HCT116 (cell line): ENCODE results near the gene PDRG1. TPM values are rescaled to one million over a fixed set of nuclear protein-coding genes. Genes with fewer than 3 reads are reported as not detected.
"Not testable (repeated sequence)": the region's sequence is repeated elsewhere in the genome, so short reads cannot be mapped to it uniquely, and the experiment has no call there.

Source experiments
- ATAC-seq: fragments of 200-7000 bp; cut with Tn5 transposase; 2 replicates; pipeline ENCODE4 v1.9.1; 2020; ENCODE audit warnings: mild to moderate bottlenecking, moderate library complexity
- BruUV-seq: library from RNA; stranded (reverse); fragments of 400-500 nt; replicated peaks from 2 replicates; lab custom pipeline; 2021; lab: Mats Ljungman, UMichigan
- CTCF ChIA-PET: fragments of 300-600 bp; sonication (Branson Sonifier 250); formaldehyde crosslinking; loops from one replicate; lab custom pipeline; 2021; ENCODE audit warnings: antibody characterized with exemption; lab: Charles Lee
- POLR2A ChIA-PET: fragments of 300-600, 350-600 bp; sonication (Branson Sonifier 250); formaldehyde crosslinking; loops from one replicate; lab custom pipeline; 2021; ENCODE audit warnings: antibody characterized with exemption; lab: Charles Lee
- RAD21 ChIA-PET, 2 experiments: fragments of 300-600 bp; sonication (Branson Sonifier 250); formaldehyde crosslinking; loops; one replicate each; lab custom pipeline; 2023; ENCODE audit warnings: low total read pairs in 2 of 2; ENCODE audit not compliant: uncharacterized antibody in 2 of 2, unreplicated experiment in 2 of 2, low non-redundant PET in 1 of 2; lab: Charles Lee
- DNase-seq: peaks from one replicate; pipeline ENCODE4 v3.0.0-alpha.2; 2010; ENCODE audit warnings: low read depth, low spot score
- H2AFZ ChIP-seq: fragments of 200-600 bp; shearing (Covaris generic), sonication (generic); 2 replicates; pipeline ENCODE4 v1.6.1; 2017; ENCODE audit warnings: low read depth, mixed run types, mixed read lengths, antibody characterized with exemption, low read length; ENCODE audit not compliant: poor library complexity, severe bottlenecking
- H3K27ac ChIP-seq: 2 replicates; pipeline ENCODE4 v1.5.1; 2012; ENCODE audit warnings: low read depth, low read length
- H3K27me3 ChIP-seq: fragments of 200-600 bp; sonication (generic); 2 replicates; pipeline ENCODE4 v1.6.1; 2016; ENCODE audit warnings: mixed run types, low read length, mixed read lengths; ENCODE audit not compliant: insufficient read depth
- H3K36me3 ChIP-seq, 2 experiments: fragments of 200-500 bp in 1 of 2; fragments of 200-600 bp in 1 of 2; sonication (Bioruptor generic) in 1 of 2; sonication (generic) in 1 of 2; 2 replicates each; pipeline versions ENCODE4 v1.5.1 to v1.6.1; 2014 to 2016; ENCODE audit warnings: low read length in 2 of 2, inconsistent platforms in 1 of 2, mixed read lengths in 1 of 2, mixed run types in 1 of 2; ENCODE audit not compliant: insufficient read depth in 2 of 2, control insufficient read depth in 1 of 2
- H3K4me1 ChIP-seq, 2 experiments: fragments of 200-600 bp in 1 of 2; sonication (generic) in 1 of 2; 2 replicates each; pipeline versions ENCODE4 v1.5.1 to v1.6.1; 2012 to 2017; ENCODE audit warnings: low read length in 2 of 2, inconsistent platforms in 1 of 2, mild to moderate bottlenecking in 1 of 2, mixed read lengths in 1 of 2, mixed run types in 1 of 2, moderate library complexity in 1 of 2; ENCODE audit not compliant: insufficient read depth in 2 of 2, control insufficient read depth in 1 of 2
- H3K4me2 ChIP-seq: fragments of 200-600 bp; sonication (generic); 2 replicates; pipeline ENCODE4 v1.6.1; 2017; ENCODE audit warnings: mixed run types, low read length, mixed read lengths
- H3K4me3 ChIP-seq, 2 experiments: fragments of 200-600 bp in 1 of 2; sonication (generic) in 1 of 2; replicated peaks in 1 of 2; 2 replicates each; pipeline ENCODE4 v1.5.1; 2011 to 2016; ENCODE audit warnings: low read length in 2 of 2, control low read depth in 1 of 2, low read depth in 1 of 2, mild to moderate bottlenecking in 1 of 2, mixed read lengths in 1 of 2, mixed run types in 1 of 2
- H3K79me2 ChIP-seq: fragments of 200-600 bp; sonication (generic); 2 replicates; pipeline ENCODE4 v1.6.1; 2017; ENCODE audit warnings: mild to moderate bottlenecking, mixed run types, low read length, moderate library complexity, mixed read lengths; ENCODE audit not compliant: insufficient read depth
- H3K9ac ChIP-seq: fragments of 200-600 bp; sonication (generic); 2 replicates; pipeline ENCODE4 v1.6.1; 2016; ENCODE audit warnings: low read length, mixed read lengths
- H3K9me2 ChIP-seq: fragments of 200-600 bp; sonication (generic), shearing (Covaris generic); 2 replicates; pipeline ENCODE4 v1.6.1; 2017; ENCODE audit warnings: mixed run types, mild to moderate bottlenecking, moderate library complexity; ENCODE audit not compliant: insufficient read depth
- H3K9me3 ChIP-seq, 2 experiments: fragments of 200-500 bp in 1 of 2; fragments of 200-600 bp in 1 of 2; sonication (Bioruptor generic) in 1 of 2; sonication (generic) in 1 of 2; 2 replicates each; pipeline ENCODE4 v1.6.1; 2014 to 2017; ENCODE audit warnings: low read length in 2 of 2, mixed read lengths in 2 of 2, inconsistent platforms in 1 of 2, low read depth in 1 of 2, mild to moderate bottlenecking in 1 of 2, mixed run types in 1 of 2, moderate library complexity in 1 of 2; ENCODE audit not compliant: control insufficient read depth in 1 of 2, insufficient read depth in 1 of 2
- H4K20me1 ChIP-seq: fragments of 200-600 bp; sonication (generic), shearing (Covaris generic); 2 replicates; pipeline ENCODE4 v1.6.1; 2017; ENCODE audit warnings: mixed run types, mild to moderate bottlenecking, moderate library complexity; ENCODE audit not compliant: insufficient read depth
- EGR1 ChIP-seq: IDR thresholded peaks from 2 replicates; pipeline ENCODE4 v1.6.1; 2012; ENCODE audit warnings: low read depth
- EZH2 ChIP-seq: fragments of 200-600 bp; sonication (generic); IDR thresholded peaks from 2 replicates; pipeline ENCODE4 v1.6.1; 2017; ENCODE audit warnings: antibody characterized with exemption, mixed run types
- EZH2phosphoT487 ChIP-seq: fragments of 200-600 bp; IDR thresholded peaks from 2 replicates; pipeline ENCODE4 v1.6.1; 2018; ENCODE audit warnings: antibody characterized with exemption, borderline replicate concordance
- FOSL1 ChIP-seq: IDR thresholded peaks from 2 replicates; pipeline ENCODE4 v1.6.1; 2012; ENCODE audit warnings: low read depth
- POLR2AphosphoS5 ChIP-seq: IDR thresholded peaks from 2 replicates; pipeline ENCODE4 v1.6.1; 2011; ENCODE audit warnings: mild to moderate bottlenecking, low read depth, low read length, moderate library complexity
- SIN3A ChIP-seq: IDR thresholded peaks from 2 replicates; pipeline ENCODE4 v1.6.1; 2012; ENCODE audit warnings: low read depth
- SP1 ChIP-seq: IDR thresholded peaks from 2 replicates; pipeline ENCODE4 v1.6.1; 2012; ENCODE audit warnings: low read depth
- SRF ChIP-seq: IDR thresholded peaks from 2 replicates; pipeline ENCODE4 v1.6.1; 2012; ENCODE audit warnings: low read depth
- ZNF274 ChIP-seq: fragments of 200-500 bp; sonication (Bioruptor generic); IDR thresholded peaks from 2 replicates; pipeline ENCODE4 v1.6.1; 2014; ENCODE audit warnings: mild to moderate bottlenecking, low read depth, low read length, inconsistent platforms
- intact Hi-C: fragments of 100-400 bp; cut with micrococcal nuclease; formaldehyde crosslinking; loops from 2 replicates; pipeline ENCODE4 v1.10.0; 2022
- total RNA-seq: library from RNA; stranded (reverse); gene quantifications from one replicate; pipeline ENCODE4 v1.2.1, GENCODE V29; 2021; ENCODE audit not compliant: unreplicated experiment

The PDRG1 gene
- total RNA-seq, 1 experiment from 2014 or later: 18.7 TPM

DNA sequence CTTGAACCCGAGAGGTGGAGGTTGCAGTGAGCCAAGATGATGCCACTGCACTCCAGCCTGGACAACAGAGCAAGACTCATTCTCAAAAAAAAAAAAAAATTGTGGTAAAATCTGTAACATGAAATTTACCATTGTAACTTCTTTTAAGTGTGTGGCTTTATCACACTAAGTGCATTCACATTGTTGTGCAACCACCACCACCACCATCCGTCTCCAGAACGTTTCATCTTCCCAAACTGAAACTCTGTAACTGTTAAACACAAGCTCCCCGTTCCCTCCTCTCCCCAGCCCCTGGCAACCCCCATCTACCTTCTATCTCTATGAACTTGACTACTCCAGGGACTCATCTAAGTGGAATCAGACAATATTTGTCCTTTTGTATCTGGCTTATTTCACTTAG is 29.7 kb downstream of the PDRG1 start:
- DNase-seq: no peak
- BruUV-seq: no TSS peak
- intact Hi-C loops: no loop called here

DNA sequence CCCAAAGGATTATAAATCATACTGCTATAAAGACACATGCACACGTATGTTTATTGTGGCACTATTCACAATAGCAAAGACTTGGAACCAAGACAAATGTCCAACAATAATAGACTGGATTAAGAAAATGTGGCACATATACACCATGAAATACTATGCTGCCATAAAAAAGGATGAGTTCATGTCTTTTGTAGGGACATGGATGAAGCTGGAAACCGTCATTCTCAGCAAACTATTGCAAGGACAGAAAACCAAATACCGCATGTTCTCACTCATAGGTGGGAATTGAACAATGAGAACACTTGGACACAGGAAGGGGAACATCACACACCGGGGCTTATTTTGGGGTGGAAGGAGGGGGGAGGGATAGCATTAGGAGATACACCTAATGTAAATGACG is 30.4 kb downstream of the PDRG1 start:
- H2AFZ ChIP-seq, H3K27me3 ChIP-seq, H3K9me3 ChIP-seq, H3K36me3 ChIP-seq, H4K20me1 ChIP-seq, intact Hi-C loops, BruUV-seq, POLR2A ChIA-PET, H3K4me2 ChIP-seq, H3K9me2 ChIP-seq, DNase-seq, H3K4me1 ChIP-seq, H3K9ac ChIP-seq, RAD21 ChIA-PET, H3K79me2 ChIP-seq, H3K4me3 ChIP-seq, ATAC-seq, H3K27ac ChIP-seq: not testable (repeated sequence)
- CTCF ChIA-PET: interaction anchor here (2.0 kb wide), 1 partner anchor 31 kb away, joined by 6 read pairs; the partner anchor contains the start of gene PDRG1

More for the DNA sequence above, 29.7 kb downstream of the PDRG1 start:
- H4K20me1 ChIP-seq: no peaks in the 10 kb centered on the region
- RAD21 ChIA-PET: no interaction called here
- no peaks in the 10 kb centered on the region for H3K4me1 ChIP-seq
- H3K9me3 ChIP-seq: no peaks in the 10 kb centered on the region
- H3K9me2 ChIP-seq: no peaks in the 10 kb centered on the region
- TF ChIP-seq EZH2phosphoT487: no peak
- no peak for TF ChIP-seq SRF
- TF ChIP-seq EZH2: no peak
- TF ChIP-seq SP1: no peak
- no peak for TF ChIP-seq POLR2AphosphoS5
- no peak for TF ChIP-seq EGR1
- no peak for TF ChIP-seq SIN3A
- no peak for TF ChIP-seq FOSL1
- TF ChIP-seq ZNF274: no peak
- TF ChIP-seq, all 23 proteins: peak for 0
- no peak overlapping the region for H3K9ac ChIP-seq
- H3K4me3 ChIP-seq: no peak overlapping the region
- ChIA-PET POLR2A (no interaction called here), CTCF (no interaction called here)
- H3K79me2 ChIP-seq: no peaks in the 10 kb centered on the region
- no peaks in the 10 kb centered on the region for H3K36me3 ChIP-seq
- H2AFZ ChIP-seq: no peak overlapping the region
- no peaks in the 10 kb centered on the region for H3K27me3 ChIP-seq
- H3K27ac ChIP-seq: no peak overlapping the region
- no peak for ATAC-seq
- H3K4me2 ChIP-seq: no peak overlapping the region
